ENCODE results near the gene RBMS3. TPM values are rescaled to one million over a fixed set of nuclear protein-coding genes. Genes with fewer than 3 reads are reported as not detected.
A peak's percentile ranks its signal among the peaks of the same experiment; 100 is the strongest.

The RBMS3 gene
- total RNA-seq, 4 donors from 2014 or later = 3.8 to 18.7 (median 14.6) TPM

DNA sequence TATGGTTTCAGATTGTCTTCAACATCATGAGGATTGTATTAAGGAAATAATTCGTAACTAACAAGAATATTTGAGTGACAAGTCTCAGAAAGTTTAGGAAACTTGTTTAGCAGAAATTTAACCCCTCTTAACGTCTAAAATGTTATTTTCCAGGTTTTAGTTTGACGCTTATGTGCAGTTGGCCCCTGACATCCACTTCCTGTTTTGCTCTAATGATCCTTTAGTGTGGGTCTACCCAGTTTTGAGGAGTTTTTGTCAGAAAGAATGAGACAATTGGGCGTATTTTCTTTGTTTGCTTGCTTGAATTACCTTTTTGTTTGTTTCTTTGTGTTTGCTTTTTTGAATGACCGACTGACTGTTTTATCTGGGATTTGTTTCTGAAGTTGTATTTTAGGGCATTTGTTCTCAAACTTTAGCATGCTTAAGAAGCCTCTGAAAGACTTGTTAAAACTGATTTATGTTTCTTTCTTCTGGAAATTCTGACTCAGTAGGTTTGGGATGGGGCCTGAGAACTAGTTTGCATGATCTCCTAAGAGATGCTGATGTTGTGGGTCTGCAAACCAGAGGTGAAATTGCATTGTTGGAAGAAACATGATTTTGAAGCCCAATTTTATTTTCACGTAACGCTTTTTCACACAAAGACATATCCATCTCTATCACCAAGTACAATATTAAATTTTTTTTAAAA lies 20.6 kb downstream of the RBMS3 start:
- H3K27me3 ChIP-seq = no peaks in the 10 kb centered on the region
- peaks cover 0 to 6% (median 0%) of the 10 kb centered on the region in 4 donors for H3K4me1 ChIP-seq
- no peak overlapping the region for H3K4me3 ChIP-seq
- WGBS, 2 donors (ENCODE audit: low coverage in 1 of 2) = 61 to 66% methylated on average over 6 to 7 of the region's 7 CpGs
- in situ Hi-C loops (cut with MboI; ENCODE audit: low pct_ligation_motif_present in 1 of 4, low pct_unique_long_range_greater_than_20kb in 1 of 4, low sequenced_read_pairs in 3 of 4) = no loop called here
- intact Hi-C loops (cut with DNase I; ENCODE audit: low total_unique reads) = no loop called here
- H3K27ac ChIP-seq = no peak overlapping the region
- DNase-seq = no peak
- TF ChIP-seq POLR2AphosphoS5 (IDR thresholded peaks at IDR 0.05) (no peak), EP300 (IDR thresholded peaks at IDR 0.05; ENCODE audit: low read depth) (no peak), POLR2A (IDR thresholded peaks at IDR 0.05) (no peak)
- TF ChIP-seq, protein P1, sequence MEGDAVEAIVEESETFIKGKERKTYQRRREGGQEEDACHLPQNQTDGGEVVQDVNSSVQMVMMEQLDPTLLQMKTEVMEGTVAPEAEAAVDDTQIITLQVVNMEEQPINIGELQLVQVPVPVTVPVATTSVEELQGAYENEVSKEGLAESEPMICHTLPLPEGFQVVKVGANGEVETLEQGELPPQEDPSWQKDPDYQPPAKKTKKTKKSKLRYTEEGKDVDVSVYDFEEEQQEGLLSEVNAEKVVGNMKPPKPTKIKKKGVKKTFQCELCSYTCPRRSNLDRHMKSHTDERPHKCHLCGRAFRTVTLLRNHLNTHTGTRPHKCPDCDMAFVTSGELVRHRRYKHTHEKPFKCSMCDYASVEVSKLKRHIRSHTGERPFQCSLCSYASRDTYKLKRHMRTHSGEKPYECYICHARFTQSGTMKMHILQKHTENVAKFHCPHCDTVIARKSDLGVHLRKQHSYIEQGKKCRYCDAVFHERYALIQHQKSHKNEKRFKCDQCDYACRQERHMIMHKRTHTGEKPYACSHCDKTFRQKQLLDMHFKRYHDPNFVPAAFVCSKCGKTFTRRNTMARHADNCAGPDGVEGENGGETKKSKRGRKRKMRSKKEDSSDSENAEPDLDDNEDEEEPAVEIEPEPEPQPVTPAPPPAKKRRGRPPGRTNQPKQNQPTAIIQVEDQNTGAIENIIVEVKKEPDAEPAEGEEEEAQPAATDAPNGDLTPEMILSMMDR (IDR thresholded peaks at IDR 0.05) = no peak
- no peaks in the 10 kb centered on the region for H3K9me3 ChIP-seq
- no peaks in the 10 kb centered on the region for H3K36me3 ChIP-seq

DNA sequence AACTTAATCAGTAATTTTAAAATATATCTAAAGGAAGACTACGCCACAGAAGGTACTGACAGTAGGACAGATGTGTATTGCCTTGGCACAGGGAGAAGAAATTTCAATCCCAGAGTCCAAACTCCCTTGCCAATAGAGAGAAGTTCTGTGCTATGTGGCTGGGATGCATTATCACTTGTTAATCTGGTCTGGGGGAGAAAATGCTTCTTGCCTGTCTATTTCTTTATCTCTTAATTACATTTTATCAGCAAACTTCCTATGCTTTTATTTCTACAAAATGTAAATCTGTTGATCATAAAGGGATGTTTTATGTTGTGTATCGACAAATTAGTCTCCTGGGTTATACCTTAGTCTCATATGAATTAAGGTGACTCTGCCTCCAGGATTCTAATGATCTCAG lies 21.7 kb downstream of the RBMS3 start:
- Histone ChIP-seq H3K4me3 (no peak overlapping the region), H3K36me3 (no peaks in the 10 kb centered on the region), H3K27me3 (no peaks in the 10 kb centered on the region), H3K4me1 (peaks cover 0 to 6% (median 0%) of the 10 kb centered on the region in 4 donors), H3K9me3 (no peaks in the 10 kb centered on the region), H3K27ac (no peak overlapping the region)
- TF ChIP-seq, protein P1 (IDR thresholded peaks at IDR 0.05) = no peak
- no peak for TF ChIP-seq POLR2AphosphoS5 (IDR thresholded peaks at IDR 0.05)
- TF ChIP-seq POLR2A (IDR thresholded peaks at IDR 0.05) = no peak
- TF ChIP-seq EP300 (IDR thresholded peaks at IDR 0.05; ENCODE audit: low read depth) = no peak
- DNase-seq = no peak
- intact Hi-C loops (cut with DNase I; ENCODE audit: low total_unique reads) (no loop called here), in situ Hi-C loops (cut with MboI; ENCODE audit: low pct_ligation_motif_present in 1 of 4, low pct_unique_long_range_greater_than_20kb in 1 of 4, low sequenced_read_pairs in 3 of 4) (no loop called here)
- WGBS, 2 donors (ENCODE audit: low coverage in 1 of 2) = 81 to 85% methylated on average over 2 of the region's 2 CpGs

DNA sequence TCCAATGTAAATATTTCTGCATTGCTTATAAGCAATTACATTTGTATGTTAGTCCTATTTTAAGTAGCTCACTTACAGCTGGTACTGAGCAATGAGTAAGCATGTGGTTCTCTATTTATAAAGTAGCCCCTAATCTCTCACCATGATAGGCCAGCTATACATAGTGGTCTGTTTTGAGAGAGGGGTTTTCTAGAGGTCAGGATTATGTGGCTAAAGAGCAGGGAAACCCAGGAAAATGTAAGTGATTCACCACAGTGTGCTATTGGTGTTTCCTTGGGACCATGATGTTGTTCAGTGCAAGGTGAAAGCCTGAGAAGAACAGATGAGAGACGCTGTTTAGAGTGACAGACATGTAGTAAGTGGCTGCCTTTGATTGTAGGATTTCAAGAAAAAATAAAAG lies 26.4 kb downstream of the RBMS3 start:
- no peak overlapping the region for H3K4me3 ChIP-seq
- H3K9me3 ChIP-seq = no peaks in the 10 kb centered on the region
- no peaks in the 10 kb centered on the region for H3K36me3 ChIP-seq
- intact Hi-C loops (cut with DNase I; ENCODE audit: low total_unique reads) = no loop called here
- in situ Hi-C loops (cut with MboI; ENCODE audit: low pct_ligation_motif_present in 1 of 4, low pct_unique_long_range_greater_than_20kb in 1 of 4, low sequenced_read_pairs in 3 of 4) = no loop called here
- 57 to 82% methylated on average over 1 of the region's 1 CpG for WGBS, 2 donors (ENCODE audit: low coverage in 1 of 2)
- H3K27me3 ChIP-seq = no peaks in the 10 kb centered on the region
- TF ChIP-seq POLR2A (IDR thresholded peaks at IDR 0.05) (no peak), EP300 (IDR thresholded peaks at IDR 0.05; ENCODE audit: low read depth) (no peak), POLR2AphosphoS5 (IDR thresholded peaks at IDR 0.05) (no peak)
- TF ChIP-seq, protein P1 (IDR thresholded peaks at IDR 0.05) = no peak
- no peak for DNase-seq
- no peak overlapping the region for H3K27ac ChIP-seq
- peaks cover 0 to 2% (median 0%) of the 10 kb centered on the region in 4 donors for H3K4me1 ChIP-seq

DNA sequence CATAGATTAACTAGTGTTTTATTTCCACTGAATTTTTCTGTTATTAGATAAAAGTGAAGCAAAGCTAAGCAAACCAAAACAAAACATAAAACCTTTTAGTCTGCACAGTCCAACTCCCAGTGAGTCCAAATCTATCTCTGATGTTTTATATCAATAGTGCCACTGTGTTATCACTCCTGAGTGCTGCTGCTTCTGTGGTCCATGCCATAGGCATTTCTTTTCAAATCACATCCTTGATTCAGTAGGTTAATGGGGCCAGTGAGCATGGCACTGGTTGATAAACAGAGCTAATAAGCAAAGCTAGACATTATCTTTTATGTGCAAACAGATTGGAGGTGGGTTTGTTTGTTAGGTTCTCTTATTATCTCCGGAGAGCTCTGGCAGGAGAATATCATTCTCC lies 30.0 kb downstream of the RBMS3 start:
- no peaks in the 10 kb centered on the region for H3K9me3 ChIP-seq
- TF ChIP-seq POLR2AphosphoS5 (IDR thresholded peaks at IDR 0.05) (no peak), EP300 (IDR thresholded peaks at IDR 0.05; ENCODE audit: low read depth) (no peak), POLR2A (IDR thresholded peaks at IDR 0.05) (no peak)
- TF ChIP-seq, protein P1 (IDR thresholded peaks at IDR 0.05) = no peak
- intact Hi-C loops (cut with DNase I; ENCODE audit: low total_unique reads) = no loop called here
- H3K27ac ChIP-seq = peak overlapping the region in 1 of 4 donors; percentile 35
- 40 to 93% methylated on average over 1 of the region's 1 CpG for WGBS, 2 donors (ENCODE audit: low coverage in 1 of 2)
- H3K4me1 ChIP-seq = peaks cover 0 to 17% (median 0%) of the 10 kb centered on the region in 4 donors
- no peaks in the 10 kb centered on the region for H3K27me3 ChIP-seq
- in situ Hi-C loops (cut with MboI; ENCODE audit: low pct_ligation_motif_present in 1 of 4, low pct_unique_long_range_greater_than_20kb in 1 of 4, low sequenced_read_pairs in 3 of 4) = no loop called here
- no peak overlapping the region for H3K4me3 ChIP-seq
- DNase-seq = no peak
- H3K36me3 ChIP-seq = no peaks in the 10 kb centered on the region
